GM12801 (cell line): ENCODE measurements around the gene BAIAP3.

Experiments used
- CTCF ChIP-seq: IDR thresholded peaks from one replicate; pipeline ENCODE4 v1.5.1; 2011; ENCODE audit warnings: control low read depth; ENCODE audit not compliant: insufficient read length; ENCODE audit errors: extremely low read depth

The BAIAP3 gene

GRCh38 chr16:1357906-1358566 is 24.6 kb downstream of the BAIAP3 start:
- no peak for TF ChIP-seq CTCF

DNA sequence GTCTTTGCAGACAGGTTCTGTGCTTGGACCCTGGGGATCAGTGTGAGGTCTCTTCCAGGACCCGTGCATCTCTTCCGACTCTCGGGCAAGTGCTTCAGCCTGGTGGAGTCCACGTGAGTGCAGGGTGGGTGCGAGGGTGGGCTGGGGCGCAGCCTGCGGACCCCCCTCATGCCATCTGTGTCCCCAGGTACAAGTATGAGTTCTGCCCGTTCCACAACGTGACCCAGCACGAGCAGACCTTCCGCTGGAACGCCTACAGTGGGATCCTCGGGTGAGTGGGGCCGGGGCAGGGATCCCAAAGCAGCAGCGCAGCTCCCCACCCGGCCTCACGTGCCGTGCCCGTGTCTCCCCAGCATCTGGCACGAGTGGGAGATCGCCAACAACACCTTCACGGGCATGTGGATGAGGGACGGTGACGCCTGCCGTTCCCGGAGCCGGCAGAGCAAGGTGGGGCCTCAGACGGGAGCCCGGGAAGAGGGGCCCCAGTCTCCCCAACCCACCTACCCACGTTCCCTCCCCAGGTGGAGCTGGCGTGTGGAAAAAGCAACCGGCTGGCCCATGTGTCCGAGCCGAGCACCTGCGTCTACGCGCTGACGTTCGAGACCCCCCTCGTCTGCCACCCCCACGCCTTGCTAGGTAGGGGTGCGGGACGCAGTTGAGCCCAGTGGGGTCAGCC is 28.4 kb downstream of the BAIAP3 start:
- no peak for TF ChIP-seq CTCF

- TF ChIP-seq CTCF, result no peak
Measured at GRCh38 chr16:1362807-1363206, 29.4 kb downstream of the BAIAP3 start.

DNA sequence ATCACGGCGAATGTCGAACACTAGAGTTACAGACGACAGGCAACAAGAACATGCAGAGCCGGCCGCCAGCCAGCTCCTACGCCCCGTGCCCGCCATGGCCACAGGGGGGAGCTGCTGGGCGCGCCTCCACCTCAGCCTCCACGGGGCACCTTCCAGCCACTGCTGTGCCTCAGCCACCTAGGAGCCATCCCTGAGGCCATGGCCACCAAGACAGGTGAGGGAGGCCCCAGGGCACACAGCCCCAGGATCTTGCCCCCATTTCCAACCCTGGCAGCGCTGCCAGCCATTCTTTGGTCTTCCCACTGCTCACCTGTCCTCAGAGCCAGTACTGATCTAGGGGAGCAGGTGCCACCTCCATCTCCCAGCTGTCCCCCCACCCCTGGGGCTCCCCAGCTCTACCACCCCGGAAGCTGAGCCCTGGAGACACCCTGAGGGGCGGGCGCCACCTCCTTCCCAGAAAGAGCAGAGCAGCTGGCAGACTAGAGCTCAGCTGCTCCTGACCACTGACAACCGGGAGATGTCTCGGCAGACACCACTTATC is 30.1 kb downstream of the BAIAP3 start:
- TF ChIP-seq CTCF, result no peak

GRCh38 chr16:1364510-1364909 is 31.1 kb downstream of the BAIAP3 start:
- TF ChIP-seq CTCF, result no peak

DNA sequence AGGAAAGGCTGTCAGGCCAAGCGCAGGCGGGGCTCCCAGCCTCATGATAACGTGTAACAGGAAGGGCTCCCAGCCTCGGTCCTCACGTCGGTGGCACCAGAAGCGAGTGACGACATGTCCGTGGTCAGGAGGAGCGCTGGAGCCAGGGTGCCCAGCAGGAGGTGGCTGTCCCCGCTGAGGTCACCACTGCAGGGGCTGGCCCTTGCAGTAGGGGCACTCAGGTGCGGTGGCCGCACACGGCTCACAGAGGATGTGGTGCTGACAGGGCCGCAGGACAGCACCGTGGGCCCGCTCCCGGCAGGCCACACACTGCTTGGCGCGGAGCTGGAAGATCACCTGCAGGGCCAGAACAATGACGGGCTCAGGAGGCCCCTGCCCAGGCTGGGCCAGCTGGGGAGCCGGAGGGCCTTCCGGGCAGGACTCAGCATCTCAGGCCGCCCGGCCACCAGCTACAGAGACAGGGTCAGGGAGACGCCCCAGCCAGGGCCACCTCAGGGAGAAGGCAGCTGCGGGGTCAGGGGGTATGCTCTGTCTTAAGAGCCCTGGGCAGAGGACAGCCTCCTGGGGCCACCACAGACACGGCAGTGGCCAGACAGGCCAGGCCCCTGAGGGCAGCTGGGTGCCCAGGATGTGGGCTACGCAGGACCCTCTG is 32.7 kb downstream of the BAIAP3 start:
- TF ChIP-seq CTCF, result no peak

- no peak for TF ChIP-seq CTCF
Measured at GRCh38 chr16:1366712-1367299, 33.4 kb downstream of the BAIAP3 start.
